Bone marrow (tissue), 2 donors: ENCODE data around the gene LDB3.
"Not testable (repeated sequence)": the region's sequence is repeated elsewhere in the genome, so short reads cannot be mapped to it uniquely, and the experiment has no call there.

Experiments
- DNase-seq, 2 donors: peaks; one replicate each; lab custom pipeline; 2025; lab: John Stamatoyannopoulos, UW

LDB3 gene, protein sequence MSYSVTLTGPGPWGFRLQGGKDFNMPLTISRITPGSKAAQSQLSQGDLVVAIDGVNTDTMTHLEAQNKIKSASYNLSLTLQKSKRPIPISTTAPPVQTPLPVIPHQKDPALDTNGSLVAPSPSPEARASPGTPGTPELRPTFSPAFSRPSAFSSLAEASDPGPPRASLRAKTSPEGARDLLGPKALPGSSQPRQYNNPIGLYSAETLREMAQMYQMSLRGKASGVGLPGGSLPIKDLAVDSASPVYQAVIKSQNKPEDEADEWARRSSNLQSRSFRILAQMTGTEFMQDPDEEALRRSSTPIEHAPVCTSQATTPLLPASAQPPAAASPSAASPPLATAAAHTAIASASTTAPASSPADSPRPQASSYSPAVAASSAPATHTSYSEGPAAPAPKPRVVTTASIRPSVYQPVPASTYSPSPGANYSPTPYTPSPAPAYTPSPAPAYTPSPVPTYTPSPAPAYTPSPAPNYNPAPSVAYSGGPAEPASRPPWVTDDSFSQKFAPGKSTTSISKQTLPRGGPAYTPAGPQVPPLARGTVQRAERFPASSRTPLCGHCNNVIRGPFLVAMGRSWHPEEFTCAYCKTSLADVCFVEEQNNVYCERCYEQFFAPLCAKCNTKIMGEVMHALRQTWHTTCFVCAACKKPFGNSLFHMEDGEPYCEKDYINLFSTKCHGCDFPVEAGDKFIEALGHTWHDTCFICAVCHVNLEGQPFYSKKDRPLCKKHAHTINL

DNA sequence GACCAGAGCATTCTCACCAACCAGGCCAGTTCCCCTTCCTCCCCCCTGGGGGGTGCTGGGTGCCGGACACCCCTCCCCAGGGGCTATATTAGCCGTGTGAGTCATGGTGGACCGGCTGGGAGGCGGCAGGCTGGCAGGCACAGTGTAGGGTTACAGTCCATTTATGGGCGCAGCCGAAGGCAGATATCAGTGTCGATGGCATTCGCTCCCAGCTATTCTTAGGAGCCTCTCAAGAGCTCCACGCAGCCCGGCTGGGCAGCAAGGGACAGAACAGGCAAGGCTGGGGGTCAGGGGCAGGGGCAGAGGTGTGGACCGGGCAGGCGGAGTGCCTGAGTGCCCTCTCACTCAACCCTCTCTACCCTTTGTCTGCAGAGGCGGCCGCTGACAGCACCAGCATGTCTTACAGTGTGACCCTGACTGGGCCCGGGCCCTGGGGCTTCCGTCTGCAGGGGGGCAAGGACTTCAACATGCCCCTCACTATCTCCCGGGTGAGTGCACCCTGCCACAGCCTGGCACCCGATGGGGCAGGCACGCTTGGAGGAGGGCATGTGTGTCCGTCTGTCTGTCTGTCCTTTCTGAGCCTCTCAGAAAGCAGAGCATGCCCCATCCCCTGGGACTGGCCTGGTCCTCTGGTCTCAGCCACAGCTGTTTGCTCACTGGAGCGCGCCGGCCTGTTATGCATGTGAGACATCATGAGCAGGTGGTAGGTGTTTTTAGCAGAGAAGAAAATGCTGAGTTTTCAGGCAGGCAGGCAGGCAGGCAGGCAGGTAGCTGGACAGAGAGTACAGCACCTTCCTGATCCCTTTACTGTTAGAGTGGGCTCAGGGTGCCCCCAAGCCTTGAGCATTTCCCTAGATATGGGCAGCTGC is at the start of gene LDB3:
Gene LDB3 (plus strand): TSS at position 215 of the 869 bp plus-strand sequence. CDS start 181 bp downstream, at position 396.
- DNase-seq = no peak

DNA sequence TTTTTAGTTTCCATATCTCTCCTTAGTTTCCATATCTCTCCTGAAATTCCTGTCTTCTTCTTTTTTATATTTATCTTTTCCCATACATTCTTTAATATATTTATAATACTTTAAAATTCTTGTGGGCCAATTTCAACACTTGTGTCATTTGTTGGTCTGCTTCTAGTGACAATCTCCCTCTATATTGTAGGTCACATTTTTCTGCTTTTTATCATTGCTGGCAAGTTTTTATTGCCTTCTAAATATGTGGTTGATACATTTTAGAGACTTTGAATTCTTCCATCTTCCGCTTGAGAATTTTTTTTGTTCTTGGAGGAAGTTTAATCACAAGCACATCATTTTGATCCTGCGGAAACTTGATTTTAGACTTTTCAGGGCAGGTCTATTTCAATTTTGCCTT is 40.0 kb upstream of the LDB3 start:
- no peak for DNase-seq

DNA sequence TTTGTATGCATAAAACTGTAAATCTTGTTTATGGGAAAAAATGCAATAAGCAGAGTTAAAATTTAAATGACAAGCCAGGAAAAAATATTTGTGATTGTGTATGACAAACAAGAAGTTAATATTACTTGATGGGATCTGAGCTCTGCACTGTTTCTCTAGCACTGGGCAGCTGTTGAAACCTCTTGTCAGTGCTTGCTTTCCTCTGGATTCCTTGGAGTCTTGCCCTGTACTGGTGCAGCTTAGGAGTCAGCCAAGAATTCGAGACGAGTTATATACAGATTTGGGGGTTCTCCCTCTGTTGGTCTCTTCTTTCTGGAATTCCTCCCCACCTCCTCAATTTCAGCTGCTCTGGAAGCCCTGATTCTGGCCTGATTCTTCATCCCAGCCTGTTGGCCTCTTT is 38.2 kb upstream of the LDB3 start:
- no peak for DNase-seq

DNA sequence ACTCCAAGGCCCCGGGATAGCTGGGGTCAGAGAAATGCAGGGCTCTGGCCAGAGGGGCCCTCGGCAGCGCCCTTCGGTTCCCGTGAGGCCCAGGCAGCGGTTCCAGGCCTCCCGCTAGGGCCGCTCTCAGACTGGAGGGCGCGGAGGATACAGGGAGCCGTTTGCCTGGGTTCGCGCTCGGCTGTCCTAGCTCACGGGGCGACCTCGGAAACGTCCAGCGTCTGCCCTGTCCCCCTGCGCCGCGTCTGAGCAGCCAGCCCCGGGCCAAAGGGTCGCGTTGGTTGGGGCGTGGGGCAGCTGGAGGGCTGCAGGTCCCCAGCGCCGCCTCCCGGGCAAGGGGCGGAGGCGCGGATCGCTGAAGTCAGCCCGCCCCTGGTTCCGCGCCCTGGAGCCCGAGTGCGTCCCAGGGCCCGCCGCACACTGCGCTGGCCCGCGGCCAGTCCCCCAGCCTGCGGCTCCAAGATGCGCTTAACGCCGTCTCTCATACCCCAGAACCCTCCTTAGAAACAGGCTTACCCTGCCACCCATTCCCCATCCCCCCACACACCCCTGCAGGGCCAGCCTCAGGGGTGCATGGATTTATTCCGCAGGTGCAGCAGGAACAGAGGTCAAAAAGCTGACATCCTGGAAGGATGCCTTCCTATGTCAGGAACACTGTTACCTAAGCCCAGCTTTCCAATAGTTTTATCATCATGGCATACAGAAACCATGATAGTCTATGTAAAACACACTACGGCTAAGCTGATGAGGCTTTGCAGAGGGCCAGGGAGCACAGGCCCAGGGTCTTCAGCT is 36.1 kb upstream of the LDB3 start:
- DNase-seq = no peak

DNA sequence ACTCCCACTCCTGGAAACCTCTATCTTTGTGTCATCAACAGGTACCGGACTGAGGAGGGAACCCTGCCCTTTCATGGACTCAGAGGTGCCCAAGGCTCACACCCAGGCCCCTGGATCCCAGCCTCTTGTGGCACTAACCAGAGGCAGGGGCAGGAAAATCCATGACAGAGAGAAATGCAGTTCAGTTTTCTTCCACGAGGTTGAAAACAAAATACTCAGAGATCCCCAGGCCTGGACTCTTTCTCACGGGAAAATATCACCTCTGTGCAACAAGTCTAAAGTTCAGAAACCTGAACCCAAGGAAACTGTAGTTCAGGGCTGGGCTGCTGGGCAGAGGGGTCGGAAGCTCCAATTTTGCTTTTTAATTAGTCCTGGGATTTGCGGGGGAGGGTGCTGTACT is 35.4 kb upstream of the LDB3 start:
- DNase-seq = no peak

DNA sequence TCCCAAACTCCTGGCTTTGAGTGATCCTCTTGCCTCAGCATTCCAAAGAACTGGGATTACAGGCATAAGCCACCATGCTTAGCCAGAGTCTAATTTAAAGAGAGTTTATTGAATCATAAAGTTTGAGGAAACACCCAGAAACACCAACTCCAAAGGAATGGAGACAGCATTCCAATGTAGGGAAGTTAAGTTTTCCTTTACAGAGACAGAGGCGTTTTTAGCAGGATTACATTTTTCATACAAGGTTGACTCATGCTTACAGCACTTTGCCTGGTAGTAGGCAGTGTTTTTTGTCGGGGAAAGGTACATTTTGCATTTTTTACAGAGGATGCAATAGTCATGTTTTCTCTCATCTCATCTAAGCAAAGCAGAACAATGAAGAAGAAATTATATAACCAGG is 32.9 kb upstream of the LDB3 start:
- no peak for DNase-seq

DNA sequence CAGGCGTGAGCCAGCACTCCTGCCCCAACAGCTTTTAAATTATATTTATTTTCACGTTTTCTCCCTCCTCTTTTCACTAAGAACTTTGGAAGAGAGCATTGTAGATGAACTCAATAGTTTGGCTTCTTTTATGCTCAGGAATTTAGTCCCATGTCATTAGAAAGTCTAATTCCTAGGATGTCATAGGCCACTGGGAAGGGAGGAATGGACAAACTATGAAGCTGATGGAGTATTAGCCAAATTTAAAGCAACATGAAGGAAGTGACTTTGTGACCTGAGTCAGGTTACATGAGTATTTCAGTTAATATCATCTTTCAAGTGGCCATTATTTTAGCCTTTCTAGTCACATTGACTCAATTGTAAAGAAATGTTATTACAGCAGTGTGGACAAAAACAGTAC is 32.0 kb upstream of the LDB3 start:
- no peak for DNase-seq

DNA sequence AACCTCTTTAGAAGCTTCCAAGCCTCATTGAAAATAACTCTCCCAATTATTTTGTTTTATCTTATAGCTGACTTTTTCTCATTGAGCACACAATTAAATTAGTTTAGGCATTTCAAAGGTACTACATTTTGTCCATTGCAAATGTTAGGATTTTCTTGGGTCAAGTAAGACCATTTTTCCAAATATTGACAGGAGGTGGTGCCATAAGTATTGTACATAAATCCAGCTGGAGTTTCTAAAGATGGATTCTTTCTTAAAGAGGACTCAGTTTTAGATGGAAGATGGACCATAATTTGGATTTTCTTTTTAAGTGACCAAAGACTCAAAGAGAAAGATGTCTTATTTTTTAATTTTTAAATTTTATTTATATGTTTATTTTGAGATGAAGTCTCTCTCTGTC is 26.3 kb upstream of the LDB3 start:
- no peak for DNase-seq

DNA sequence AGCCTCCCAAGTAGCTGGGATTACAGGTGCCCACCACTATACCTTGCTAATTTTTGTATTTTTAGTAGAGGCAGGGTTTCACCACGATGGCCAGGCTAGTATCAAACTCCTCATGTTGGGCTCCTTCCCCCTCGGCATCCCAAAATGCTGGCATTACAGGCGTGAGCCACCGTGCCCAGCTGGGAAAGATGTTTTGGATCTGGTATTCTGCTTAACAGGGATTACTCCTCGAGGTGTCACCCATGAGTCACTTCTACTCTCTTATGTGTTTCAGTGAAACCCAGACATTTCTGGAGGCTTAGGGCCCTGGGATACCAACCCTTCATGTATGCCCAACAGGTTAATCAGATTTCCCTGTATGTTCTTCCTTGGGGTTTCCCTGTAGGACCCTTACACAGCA is 25.8 kb upstream of the LDB3 start:
- no peak for DNase-seq

DNA sequence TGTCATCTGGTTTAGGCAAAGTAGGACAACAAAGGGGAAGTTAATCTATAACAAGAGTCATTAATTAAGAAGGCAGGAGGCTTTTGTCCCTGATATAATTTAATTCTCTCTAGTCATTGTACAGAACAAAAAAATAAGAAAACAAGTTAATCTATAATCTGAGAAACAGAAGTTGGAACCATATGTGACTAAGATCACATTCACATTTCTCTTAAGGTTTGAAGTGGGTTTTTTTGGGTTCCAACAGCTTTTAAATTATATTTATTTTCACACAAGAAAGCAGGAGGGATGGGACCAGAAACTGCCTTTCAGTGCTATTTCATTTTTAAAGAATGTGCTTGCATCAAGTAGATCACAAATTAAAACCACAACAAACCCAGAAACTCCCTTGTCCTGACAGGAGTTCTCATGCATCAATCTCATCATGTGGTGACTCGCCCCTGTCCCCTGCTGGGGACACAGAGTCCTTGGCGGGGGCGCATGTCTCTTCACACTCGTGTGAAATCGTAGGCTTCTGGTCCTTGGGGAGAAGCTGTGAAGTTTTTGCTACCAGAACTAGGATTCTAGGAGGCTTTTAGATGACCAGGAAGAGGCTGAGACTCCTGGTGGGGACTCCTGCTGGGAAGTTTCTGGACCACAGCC is 24.0 kb upstream of the LDB3 start:
- DNase-seq = no peak

DNA sequence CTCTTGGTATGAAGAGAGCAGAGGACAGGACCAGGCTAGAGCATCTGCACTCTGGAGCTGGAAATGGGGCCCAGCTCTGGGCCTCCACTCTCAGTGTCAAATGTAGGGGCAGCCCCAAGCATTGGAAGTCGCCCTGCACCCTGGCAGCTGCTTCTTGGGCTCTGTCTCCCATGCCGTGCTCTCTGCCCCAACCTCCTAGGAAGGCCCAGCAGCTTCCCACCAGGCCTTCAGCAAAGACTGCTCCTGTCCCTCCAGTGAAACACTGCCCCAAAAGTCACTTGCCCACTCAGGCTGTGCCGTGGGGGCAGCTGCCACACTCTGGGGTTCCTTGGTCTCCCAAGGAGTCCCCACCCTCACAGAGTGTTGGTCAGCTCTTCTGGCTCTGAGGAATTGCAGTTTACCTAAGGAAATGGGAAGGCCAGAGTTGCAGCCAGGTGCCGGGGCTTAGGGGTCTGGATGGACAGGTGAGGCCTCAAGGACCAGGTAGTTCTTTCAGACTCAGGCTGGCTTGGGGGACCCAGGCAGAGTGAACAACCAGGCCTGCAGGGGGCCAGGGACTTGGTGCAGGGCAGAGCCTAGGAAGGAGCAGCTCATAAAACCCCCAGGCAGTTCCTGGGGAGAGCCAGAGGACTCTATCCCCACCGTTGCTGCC is 23.4 kb upstream of the LDB3 start:
- no peak for DNase-seq

DNA sequence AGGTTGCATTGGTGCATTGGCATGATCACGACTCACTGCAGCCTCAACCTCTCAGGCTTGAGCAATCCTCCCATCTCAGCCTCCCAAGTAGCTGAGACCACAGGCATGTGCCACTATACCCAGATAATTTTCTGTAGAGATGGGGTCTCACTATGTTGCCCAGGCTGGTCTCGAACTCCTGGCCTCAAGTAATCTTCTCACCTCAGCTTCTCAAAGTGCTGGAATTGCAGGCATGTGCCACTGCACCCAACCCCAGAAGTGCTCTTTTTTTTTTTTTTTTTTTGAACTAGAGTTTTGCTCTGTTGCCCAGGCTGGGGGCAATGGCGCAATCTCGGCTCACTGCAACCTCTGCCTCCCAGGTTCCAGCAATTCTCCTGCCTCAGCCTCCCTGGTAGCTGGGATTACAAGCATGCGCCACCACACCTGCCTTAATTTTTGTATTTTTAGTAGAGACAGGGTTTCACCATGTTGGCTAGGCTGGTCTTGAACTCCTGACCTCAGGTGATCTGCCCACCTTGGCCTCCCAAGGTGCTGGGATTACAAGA is 22.6 kb upstream of the LDB3 start:
- DNase-seq = not testable (repeated sequence)

DNA sequence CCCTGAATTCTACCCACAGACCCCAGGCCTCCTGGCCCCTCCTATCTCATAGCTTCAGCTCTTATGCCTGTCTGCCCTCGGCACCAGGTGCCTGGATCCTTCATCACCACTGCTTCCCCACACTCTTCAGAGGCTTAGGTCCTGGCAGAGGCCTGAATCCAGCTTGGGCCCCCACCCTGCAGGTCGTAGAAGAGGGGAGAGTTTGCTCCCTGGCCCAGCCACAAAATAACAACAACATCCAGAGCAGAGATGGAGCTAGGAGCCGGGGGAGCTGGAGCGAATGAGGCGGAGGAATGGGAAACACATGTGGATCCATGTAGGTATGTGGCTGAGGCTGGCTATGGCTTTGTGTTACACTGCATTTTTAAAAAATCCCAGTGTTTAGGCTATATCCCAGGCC is 21.8 kb upstream of the LDB3 start:
- DNase-seq = no peak

DNA sequence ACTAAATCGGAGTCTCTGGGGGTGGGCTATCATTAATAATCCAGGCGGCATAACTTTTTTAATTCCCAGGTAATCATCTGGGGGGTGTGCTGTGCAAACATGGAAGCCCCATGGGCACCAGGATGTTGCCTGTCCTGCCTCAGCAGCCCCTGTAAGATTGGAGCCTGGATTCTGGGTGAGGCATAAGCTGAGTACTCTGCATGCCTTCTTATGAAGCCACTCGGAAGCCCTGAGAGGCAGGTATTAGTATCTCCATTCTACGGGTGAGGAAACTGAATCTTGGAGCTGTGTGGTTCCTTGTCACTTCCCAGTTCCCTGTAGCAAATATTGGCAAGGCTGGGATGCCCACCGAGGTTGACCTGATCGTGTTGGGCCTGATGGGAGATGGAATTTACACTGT is 21.4 kb upstream of the LDB3 start:
- DNase-seq = no peak

DNA sequence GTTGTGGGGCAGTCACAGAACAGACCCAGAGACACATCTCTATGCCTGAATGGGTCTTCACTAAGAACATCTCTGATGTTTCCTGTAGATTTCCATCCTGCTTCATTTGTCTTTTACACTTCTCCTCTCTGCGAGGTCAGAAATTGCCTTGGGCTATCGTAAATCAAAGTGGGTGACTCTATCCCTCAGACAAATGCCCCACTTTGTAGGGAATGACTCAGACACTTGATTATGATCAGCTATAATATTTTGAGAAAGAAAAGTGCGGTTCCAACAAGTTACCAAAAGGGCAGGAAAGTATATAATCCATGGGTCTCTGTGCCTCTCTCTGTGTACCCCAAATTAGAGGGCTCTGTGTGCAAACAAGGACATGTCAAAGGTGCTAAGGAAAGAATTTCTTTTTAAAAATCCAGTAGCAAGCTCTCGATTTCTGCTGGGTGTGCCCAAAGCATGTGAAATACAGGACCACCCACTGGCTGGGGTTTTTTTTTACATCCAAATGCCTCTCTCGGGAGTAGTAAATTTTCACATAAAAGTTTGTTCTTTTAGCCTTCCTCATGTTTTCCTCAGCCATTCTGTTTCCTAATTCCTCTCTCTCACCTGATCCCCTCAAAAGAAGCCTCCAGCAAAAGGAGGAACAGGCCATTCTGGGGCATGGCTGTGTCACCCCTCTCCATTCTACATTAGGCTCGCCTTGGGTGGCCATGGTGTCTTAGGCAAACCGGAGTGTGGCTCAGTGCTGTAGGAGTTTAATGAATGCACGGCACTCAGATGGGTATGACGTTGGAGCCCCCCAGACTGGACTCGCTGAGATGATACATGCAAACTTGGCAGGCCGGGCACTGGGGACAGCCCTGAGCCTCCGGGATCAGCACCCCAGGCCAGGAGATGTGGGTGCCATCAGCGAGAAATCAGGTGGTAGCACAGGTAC is 20.3 kb upstream of the LDB3 start:
- DNase-seq = no peak

DNA sequence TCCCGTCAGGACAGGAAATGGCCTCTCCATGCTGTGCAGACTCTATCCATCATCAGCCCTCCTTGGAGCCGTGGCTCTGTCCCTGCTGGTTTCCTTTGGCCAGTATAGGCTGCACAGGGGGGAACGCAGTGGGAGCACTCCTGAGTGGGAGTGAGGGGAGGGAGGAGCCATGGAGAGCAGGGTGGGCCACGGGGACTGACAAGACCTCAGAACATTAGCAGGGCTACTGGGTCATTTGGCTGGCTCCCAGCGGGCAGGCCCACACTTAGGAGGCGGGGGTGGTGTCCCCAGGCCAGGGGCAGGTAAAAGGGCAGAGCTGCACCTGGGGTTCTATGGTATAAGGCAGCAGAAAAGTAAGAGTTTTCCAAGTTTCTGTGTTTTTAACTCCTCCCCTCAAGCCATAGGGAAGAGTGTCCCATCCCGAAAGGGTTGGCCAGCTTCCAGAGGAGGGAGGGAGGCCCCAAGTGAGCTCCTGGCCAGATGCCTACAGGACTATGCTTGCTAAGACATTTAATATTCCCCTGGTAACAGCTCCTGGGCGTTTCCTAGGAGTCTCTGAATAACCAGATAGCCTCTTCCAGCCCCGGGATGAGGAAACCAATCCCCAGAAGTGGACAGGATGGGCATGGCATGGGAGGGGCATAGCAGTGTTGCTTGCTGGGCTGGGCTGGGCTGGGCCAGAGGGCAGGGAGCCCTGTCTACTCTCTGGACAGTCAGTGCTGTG is 19.4 kb upstream of the LDB3 start:
- no peak for DNase-seq

DNA sequence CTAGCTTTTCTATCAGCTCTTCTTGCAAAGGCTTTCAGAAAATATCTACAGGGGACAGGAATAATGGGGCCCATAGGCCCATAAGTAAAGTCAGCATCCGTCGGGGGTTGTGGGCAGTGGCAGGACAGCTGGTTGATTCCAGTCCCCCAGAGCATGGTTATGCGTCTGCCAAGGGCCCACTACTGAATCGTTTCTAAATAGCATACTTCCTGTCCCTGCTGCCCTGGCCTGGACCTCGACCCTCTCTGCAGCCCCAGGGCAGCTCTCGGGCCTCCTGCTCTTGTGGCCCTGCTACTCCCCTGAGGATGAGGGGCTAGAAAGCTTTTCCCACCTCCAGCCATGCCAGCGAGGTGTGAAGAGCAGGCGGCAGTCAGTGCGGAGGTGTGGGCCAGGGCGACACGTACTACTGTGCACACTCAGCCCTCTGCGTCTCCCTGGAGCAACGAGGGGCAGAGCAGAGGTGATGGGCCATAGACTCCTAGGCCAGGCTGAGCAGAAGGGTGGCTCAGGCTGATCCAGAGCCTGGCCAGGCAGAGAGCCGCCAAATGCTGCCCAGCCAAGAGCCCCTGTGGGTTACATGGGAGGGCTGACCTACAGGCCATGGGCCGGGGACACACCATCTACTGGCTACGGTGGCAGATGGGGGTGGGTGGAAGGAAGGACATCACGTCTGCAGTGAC is 18.7 kb upstream of the LDB3 start:
- no peak for DNase-seq

DNA sequence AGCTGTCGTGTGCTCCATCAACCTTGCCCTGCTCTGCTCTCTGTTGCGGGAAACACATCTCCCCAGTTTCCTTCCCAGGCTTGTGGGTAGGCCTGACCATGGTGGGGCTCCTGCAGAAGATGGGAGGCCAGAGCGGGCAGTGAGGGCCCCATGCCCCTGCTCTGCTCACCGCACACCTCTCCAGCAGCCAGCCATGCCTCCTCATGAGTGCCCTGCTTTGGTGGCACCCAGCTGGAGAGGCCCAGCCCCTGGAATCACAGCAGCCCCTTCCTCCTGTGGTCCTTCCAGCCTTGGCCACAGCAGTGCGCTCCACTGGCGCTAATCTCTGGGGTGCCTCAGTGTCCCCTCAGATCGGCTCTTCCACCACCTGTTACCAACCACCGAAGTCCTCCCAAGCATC is 18.2 kb upstream of the LDB3 start:
- no peak for DNase-seq
